SK-N-SH (cell line): ENCODE results near the gene IL18. TPM values are rescaled to one million over a fixed set of nuclear protein-coding genes. Genes with fewer than 3 reads are reported as not detected.
"Not testable (repeated sequence)": the region's sequence is repeated elsewhere in the genome, so short reads cannot be mapped to it uniquely, and the experiment has no call there.

Experiments used
- CTCF ChIA-PET: fragments of 300-600, 350-600 bp; formaldehyde crosslinking; extraction: SDS; loops from one replicate; lab custom pipeline; 2021; lab: Yijun Ruan, JAX
- POLR2A ChIA-PET: fragments of 350-600 bp; sonication (Branson Sonifier 250); formaldehyde crosslinking; extraction: SDS; loops from one replicate; lab custom pipeline; 2020; ENCODE audit warnings: antibody characterized with exemption, inconsistent platforms; lab: Yijun Ruan, JAX
- DNase-seq: peaks from one replicate; pipeline ENCODE4 v3.0.0; 2012
- H2AFZ ChIP-seq: fragments of 200-600 bp; sonication (generic); 2 replicates; pipeline ENCODE4 v1.8.1; 2016; ENCODE audit warnings: antibody characterized with exemption, mild to moderate bottlenecking, low read depth
- H3F3A ChIP-seq: fragments of 200-600 bp; sonication (generic); replicated peaks from 2 replicates; pipeline ENCODE3; 2016; ENCODE audit warnings: antibody characterized with exemption, mild to moderate bottlenecking; ENCODE audit not compliant: insufficient read depth
- H3K27ac ChIP-seq, 2 experiments: fragments of 200-500 bp in 1 of 2; fragments of 200-600 bp in 1 of 2; sonication (Bioruptor generic) in 1 of 2; sonication (generic), shearing (Covaris generic) in 1 of 2; 2 replicates each; pipeline versions ENCODE4 v1.5.1 to v1.6.1; 2014 to 2016; ENCODE audit warnings: low read depth in 2 of 2, inconsistent platforms in 1 of 2, low read length in 1 of 2, mild to moderate bottlenecking in 1 of 2, mixed read lengths in 1 of 2
- H3K27me3 ChIP-seq: fragments of 200-600 bp; sonication (generic), shearing (Covaris generic); 2 replicates; pipeline ENCODE4 v1.6.1; 2016; ENCODE audit warnings: mixed run types; ENCODE audit not compliant: insufficient read depth
- H3K36me3 ChIP-seq, 2 experiments: fragments of 200-500 bp in 1 of 2; fragments of 200-600 bp in 1 of 2; sonication (Bioruptor generic) in 1 of 2; sonication (generic) in 1 of 2; replicated peaks in 1 of 2; 2 replicates each; pipeline versions ENCODE3 to v1.5.1; 2014 to 2016; ENCODE audit warnings: low read length in 1 of 2, mild to moderate bottlenecking in 1 of 2; ENCODE audit not compliant: insufficient read depth in 2 of 2, control insufficient read depth in 1 of 2
- H3K4me1 ChIP-seq, 2 experiments: fragments of 200-500 bp in 1 of 2; fragments of 200-600 bp in 1 of 2; sonication (Bioruptor generic) in 1 of 2; sonication (generic), shearing (Covaris generic) in 1 of 2; 2 replicates each; pipeline versions ENCODE4 v1.5.1 to v1.6.1; 2014 to 2016; ENCODE audit warnings: low read depth in 1 of 2, low read length in 1 of 2, mixed run types in 1 of 2; ENCODE audit not compliant: insufficient read depth in 2 of 2, control insufficient read depth in 1 of 2
- H3K4me2 ChIP-seq: fragments of 200-600 bp; sonication (generic), shearing (Covaris generic); 2 replicates; pipeline ENCODE4 v1.6.1; 2017; ENCODE audit warnings: mixed run types
- H3K4me3 ChIP-seq, 2 experiments: fragments of 200-500 bp in 1 of 2; fragments of 200-600 bp in 1 of 2; sonication (Bioruptor generic) in 1 of 2; sonication (generic), shearing (Covaris generic) in 1 of 2; 2 replicates each; pipeline versions ENCODE4 v1.5.1 to v1.8.1; 2014 to 2016; ENCODE audit warnings: low read depth in 2 of 2, inconsistent platforms in 1 of 2, low read length in 1 of 2, mild to moderate bottlenecking in 1 of 2, mixed read lengths in 1 of 2, moderate library complexity in 1 of 2
- H3K79me2 ChIP-seq: fragments of 200-600 bp; sonication (generic); 2 replicates; pipeline ENCODE4 v1.8.1; 2017; ENCODE audit warnings: mild to moderate bottlenecking; ENCODE audit not compliant: insufficient read depth
- H3K9ac ChIP-seq: fragments of 200-600 bp; sonication (generic); 2 replicates; pipeline ENCODE4 v1.6.1; 2017; ENCODE audit warnings: mixed run types
- H3K9me2 ChIP-seq: fragments of 200-600 bp; sonication (generic); 2 replicates; pipeline ENCODE4 v1.6.1; 2017; ENCODE audit warnings: mixed run types
- H3K9me3 ChIP-seq: fragments of 200-600 bp; sonication (generic); 2 replicates; pipeline ENCODE4 v1.6.1; 2017; ENCODE audit warnings: mixed run types, mild to moderate bottlenecking, moderate library complexity
- H4K20me1 ChIP-seq: fragments of 200-600 bp; sonication (generic); 2 replicates; pipeline ENCODE4 v1.6.1; 2017; ENCODE audit warnings: mild to moderate bottlenecking, mixed run types; ENCODE audit not compliant: insufficient read depth
- CHD2 ChIP-seq: fragments of 150-350 bp; IDR thresholded peaks from 2 replicates; pipeline ENCODE4 v1.6.1; 2018; ENCODE audit warnings: low read length; ENCODE audit not compliant: partially characterized antibody
- ELF1 ChIP-seq: IDR thresholded peaks from 2 replicates; pipeline ENCODE4 v1.4.0; 2012
- EZH2phosphoT487 ChIP-seq: fragments of 200-600 bp; sonication (generic); IDR thresholded peaks from 2 replicates; pipeline ENCODE4 v1.6.1; 2017; ENCODE audit warnings: low read depth, mixed run types, mild to moderate bottlenecking, antibody characterized with exemption, moderate library complexity, borderline replicate concordance
- FOSL2 ChIP-seq: IDR thresholded peaks from 2 replicates; pipeline ENCODE4 v1.4.0; 2012; ENCODE audit warnings: low read depth, mild to moderate bottlenecking, moderate library complexity, borderline replicate concordance
- GABPA ChIP-seq: IDR thresholded peaks from 2 replicates; pipeline ENCODE4 v1.4.0; 2012; ENCODE audit warnings: low read depth, mild to moderate bottlenecking
- GATA2 ChIP-seq: sonication (generic); formaldehyde crosslinking; IDR thresholded peaks from 2 replicates; pipeline ENCODE4 v1.5.0; 2020; ENCODE audit warnings: mild to moderate bottlenecking, missing genetic modification reagents
- IRF3 ChIP-seq: fragments of 150-350 bp; IDR thresholded peaks from 2 replicates; pipeline ENCODE4 v1.6.1; 2016; ENCODE audit warnings: mild to moderate bottlenecking, low read depth, low read length
- JUND ChIP-seq: IDR thresholded peaks from 2 replicates; pipeline ENCODE4 v1.4.0; 2012
- MXI1 ChIP-seq: IDR thresholded peaks from 2 replicates; pipeline ENCODE4 v1.6.1; 2012; ENCODE audit warnings: mild to moderate bottlenecking, low read depth, low read length, improper control_type of control experiment
- NFIC ChIP-seq: IDR thresholded peaks from 2 replicates; pipeline ENCODE4 v1.4.0; 2012; ENCODE audit warnings: borderline replicate concordance
- NRF1 ChIP-seq: IDR thresholded peaks from 2 replicates; pipeline ENCODE4 v1.6.1; 2012; ENCODE audit warnings: low read depth, mild to moderate bottlenecking, low read length
- POLR2AphosphoS5 ChIP-seq: IDR thresholded peaks from 2 replicates; pipeline ENCODE4 v1.6.1; 2012; ENCODE audit warnings: low read depth, low read length
- RCOR1 ChIP-seq: fragments of 150-350 bp; IDR thresholded peaks from 2 replicates; pipeline ENCODE4 v1.6.1; 2017; ENCODE audit warnings: antibody characterized with exemption, low read length
- RFX5 ChIP-seq: IDR thresholded peaks from 2 replicates; pipeline ENCODE4 v1.6.1; 2012; ENCODE audit warnings: mild to moderate bottlenecking, improper control_type of control experiment, low read length
- SIN3A ChIP-seq: IDR thresholded peaks from 2 replicates; pipeline ENCODE4 v1.6.1; 2012; ENCODE audit warnings: low read depth, mild to moderate bottlenecking, low read length, moderate library complexity, borderline replicate concordance
- TCF12 ChIP-seq: IDR thresholded peaks from 2 replicates; pipeline ENCODE4 v1.4.0; 2012
- TEAD4 ChIP-seq: IDR thresholded peaks from 2 replicates; pipeline ENCODE4 v1.4.0; 2012; ENCODE audit warnings: mild to moderate bottlenecking, borderline replicate concordance; ENCODE audit not compliant: insufficient read depth
- USF2 ChIP-seq: fragments of 150-350 bp; IDR thresholded peaks from 2 replicates; pipeline ENCODE4 v1.6.1; 2017; ENCODE audit warnings: antibody characterized with exemption, low read length, low read depth, borderline replicate concordance
- YY1 ChIP-seq: IDR thresholded peaks from 2 replicates; pipeline ENCODE4 v1.4.0; 2012; ENCODE audit warnings: low read depth, mild to moderate bottlenecking
- WGBS: methylation state at CpG from one replicate; pipeline ENCODE4 v1.1.6; 2017; ENCODE audit warnings: low lambda C conversion rate; 5-methylcytosine and 5-hydroxymethylcytosine counted together
- polyA plus RNA-seq, 3 experiments: library from polyadenylated mRNA; depleted of rRNA; stranded (reverse); fragments of >200 nt; gene quantifications; 2 replicates each; pipeline ENCODE4 v1.2.3, GENCODE V29; 2012
- TF ChIP-seq, protein P1 (sequence below): IDR thresholded peaks from 2 replicates; pipeline ENCODE4 v1.4.0; 2012; ENCODE audit warnings: low read depth

Gene IL18
- polyA plus RNA-seq, 1 of the 3 experiments (the other 2 are of a cell fraction): 0.28 TPM

GRCh38 chr11:112162761-112163546 lies 940 bp downstream of the IL18 start:
- Histone ChIP-seq H3K27ac (no peak overlapping the region), H3K9me2 (no peaks in the 10 kb centered on the region), H2AFZ (peak overlapping the region; percentile 32; the same call in 1 of the 2 replicates), H4K20me1 (no peaks in the 10 kb centered on the region), H3K27me3 (no peaks in the 10 kb centered on the region), H3K79me2 (no peaks in the 10 kb centered on the region), H3K4me1 (peaks cover 0 to 3% of the 10 kb centered on the region in 2 experiments; a peak in 1 of 4 replicates), H3K36me3 (no peaks in the 10 kb centered on the region), H3K9ac (no peak overlapping the region), H3K4me2 (no peak overlapping the region), H3F3A (peaks cover 5% of the 10 kb centered on the region), H3K4me3 (no peak overlapping the region), H3K9me3 (no peaks in the 10 kb centered on the region)
- WGBS: 82% methylated on average over 6 of the region's 6 CpGs
- POLR2A ChIA-PET: no interaction called here
- DNase-seq: no peak
- CTCF ChIA-PET: interaction anchor here (0.6 to 0.7 kb wide), 2 partner anchors 50 to 118 kb away, joined by 3 read pairs; no protein-coding TSS in a partner anchor
- TF ChIP-seq NFIC: no peak
- no peak for TF ChIP-seq YY1
- TF ChIP-seq NRF1: no peak
- no peak for TF ChIP-seq RFX5
- TF ChIP-seq POLR2AphosphoS5: no peak
- TF ChIP-seq MXI1: no peak
- TF ChIP-seq ELF1: no peak
- TF ChIP-seq EZH2phosphoT487: no peak
- TF ChIP-seq JUND: no peak
- TF ChIP-seq GATA2: no peak
- no peak for TF ChIP-seq USF2
- no peak for TF ChIP-seq FOSL2
- TF ChIP-seq IRF3: no peak
- TF ChIP-seq TEAD4: no peak
- TF ChIP-seq SIN3A: no peak
- TF ChIP-seq GABPA: no peak
- TF ChIP-seq TCF12: no peak
- no peak for TF ChIP-seq RCOR1
- TF ChIP-seq, protein P1, sequence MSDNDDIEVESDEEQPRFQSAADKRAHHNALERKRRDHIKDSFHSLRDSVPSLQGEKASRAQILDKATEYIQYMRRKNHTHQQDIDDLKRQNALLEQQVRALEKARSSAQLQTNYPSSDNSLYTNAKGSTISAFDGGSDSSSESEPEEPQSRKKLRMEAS: no peak
- no peak for TF ChIP-seq CHD2

DNA sequence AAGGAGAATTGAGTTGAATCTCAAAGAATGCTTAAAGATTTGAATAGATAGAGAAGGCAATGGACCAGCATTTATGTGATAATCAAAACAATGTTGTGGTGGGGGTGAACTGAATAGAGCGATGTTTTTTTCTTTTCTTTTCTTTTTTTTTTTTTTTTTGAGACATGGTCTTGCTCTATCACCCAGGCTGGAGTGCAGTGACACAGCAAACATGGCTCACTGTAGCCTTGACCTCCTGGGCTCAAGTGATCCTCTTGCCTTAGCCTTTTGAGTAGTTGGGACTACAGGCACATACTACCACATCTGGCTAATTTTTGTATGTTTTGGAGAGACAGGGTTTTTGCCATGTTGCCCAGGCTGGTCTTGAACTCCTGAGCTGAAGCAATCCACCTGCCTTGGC lies 1.7 kb downstream of the IL18 start:
- CTCF ChIA-PET, H3K9me2 ChIP-seq, H3K27ac ChIP-seq, H3K9ac ChIP-seq, H3K27me3 ChIP-seq, H3K4me2 ChIP-seq, DNase-seq, H4K20me1 ChIP-seq, H3K9me3 ChIP-seq, H3K4me1 ChIP-seq, POLR2A ChIA-PET, H2AFZ ChIP-seq, H3K79me2 ChIP-seq, H3K36me3 ChIP-seq, H3K4me3 ChIP-seq: not testable (repeated sequence)
- peaks cover 11% of the 10 kb centered on the region for H3F3A ChIP-seq
- WGBS: 94% methylated on average over 1 of the region's 1 CpG
